GM18873 (cell line): Measurements from ENCODE around the gene C11orf98.

ENCODE experiments used
- ATAC-seq: cut with Tn5 transposase; IDR thresholded peaks from one replicate; pipeline ENCODE4 v1.9.1; 2021; ENCODE audit warnings: mild to moderate bottlenecking, moderate library complexity, moderate number of reproducible peaks; ENCODE audit not compliant: unreplicated experiment, low FRiP score

C11orf98 gene

GRCh38 chr11:62614275-62614674 lies 50.7 kb downstream of the C11orf98 start:
- no peak for ATAC-seq

- ATAC-seq, result no peak
Observed at GRCh38 chr11:62613291-62613778, 51.7 kb downstream of the C11orf98 start.
